Measurements from ENCODE around the gene NPPC. TPM values are rescaled to one million over a fixed set of nuclear protein-coding genes. Genes with fewer than 3 reads are reported as not detected.

NPPC gene
- polyA plus RNA-seq, 3 donors: not detected

- Histone ChIP-seq H3K27ac (ENCODE audit: low read depth in 1 of 2, low read length in 2 of 2) (no peak overlapping the region), H3K4me1 (ENCODE audit: control insufficient read depth in 1 of 2, insufficient read depth in 2 of 2, low read length in 2 of 2) (no peaks in the 10 kb centered on the region), H3K36me3 (replicated peaks in 1 of 2; ENCODE audit: control insufficient read depth in 1 of 2, insufficient read depth in 2 of 2, low read length in 2 of 2) (no peaks in the 10 kb centered on the region), H3K4me3 (replicated peaks in 1 of 3; ENCODE audit: low read depth in 2 of 3, low read length in 3 of 3) (no peak overlapping the region), H3K9me3 (replicated peaks in 1 of 2; ENCODE audit: control insufficient read depth in 1 of 2, insufficient read depth in 1 of 2, low read length in 2 of 2) (no peaks in the 10 kb centered on the region), H3K4me2 (replicated peaks; ENCODE audit: extremely low read depth, low read length, poor library complexity, severe bottlenecking) (no peak overlapping the region), H3K27me3 (ENCODE audit: control insufficient read depth in 2 of 2, insufficient read depth in 2 of 2, low read length in 2 of 2) (no peaks in the 10 kb centered on the region), H4K20me1 (ENCODE audit: insufficient read depth, low read length) (no peaks in the 10 kb centered on the region), H2AFZ (ENCODE audit: insufficient read depth, low read depth, low read length, poor library complexity, severe bottlenecking) (no peak overlapping the region), H3K9ac (ENCODE audit: insufficient read depth, low read length, poor library complexity, severe bottlenecking) (no peak overlapping the region), H3K79me2 (ENCODE audit: insufficient read depth, low read length) (no peaks in the 10 kb centered on the region)
- H3K9me3 Mint-ChIP-seq: peaks cover under 1 to 2% (median 2%) of the 10 kb centered on the region in 7 donors
- H3K27me3 Mint-ChIP-seq (ENCODE audit: low read depth in 3 of 3): peaks cover 2 to 11% (median 5%) of the 10 kb centered on the region in 3 donors
- H3K4me3 Mint-ChIP-seq: no peak overlapping the region
- H3K4me1 Mint-ChIP-seq: no peaks in the 10 kb centered on the region
- H3K27ac Mint-ChIP-seq: no peak overlapping the region
- intact Hi-C loops (cut with micrococcal nuclease): no loop called here
- H3K36me3 Mint-ChIP-seq: no peaks in the 10 kb centered on the region
- no CpG with 5 or more reads among the region's 1 CpG for WGBS (ENCODE audit: insufficient coverage)
- no peak for DNase-seq
- no peak for TF ChIP-seq CTCF (IDR thresholded peaks at IDR 0.05)
Measured at GRCh38 chr2:231874944-231875343, 51.3 kb downstream of the NPPC start.

Small RNA genes within 50 kb of the gene (small RNA-seq; reads per million reads assigned to genes)
- gene MIR1471 (ENCODE audit: insufficient read length, low read depth): not detected

Other genes with a start within 250 kb of the NPPC start
- gene PTMA, start 217.9 kb downstream of the NPPC start, polyA plus RNA-seq: 1,000 to 10,000 TPM; 1,062 to 1,127 (median 1,072) TPM
- 10 to 100 TPM; 28.4 to 54.6 (median 50.5) TPM for gene PDE6D, start 145.1 kb downstream of the NPPC start, polyA plus RNA-seq
- 10 to 100 TPM in 2 of 3 donors, 1 to 10 TPM in 1; 9.5 to 38.8 (median 11.9) TPM for gene COPS7B, start 140.0 kb downstream of the NPPC start, polyA plus RNA-seq
- 10 to 100 TPM in 1 of 3 donors, 1 to 10 TPM in 2; 6.0 to 21.7 (median 6.4) TPM for gene DIS3L2, start 35.3 kb upstream of the NPPC start, polyA plus RNA-seq

Measured in CD14-positive monocyte (primary cell).